H54 (cell line): ENCODE data around the gene RASGRP2.

Experiments
- DNase-seq: peaks from one replicate; pipeline ENCODE4 v3.0.0; 2011; ENCODE audit warnings: low spot score, mixed read lengths; ENCODE audit not compliant: insufficient read length
- FAIRE-seq: peaks from 3 replicates; lab custom pipeline; 2011; peaks lifted over from hg19 to GRCh38; lab: Jason Lieb, UNC
- POLR2A ChIP-seq: IDR thresholded peaks from 2 replicates; pipeline ENCODE4 v1.6.1; 2011; ENCODE audit warnings: low read depth, mild to moderate bottlenecking, low read length

Gene RASGRP2

GRCh38 chr11:64743591-64744543 lies at the start of gene RASGRP2:
Gene RASGRP2 (minus strand): TSS chr11:64744142. CDS start chr11:64742866, 1,276 bp downstream.
- FAIRE-seq (no peak), DNase-seq (peak; percentile 80)
- TF ChIP-seq POLR2A = no peak

GRCh38 chr11:64792482-64792881 lies 48.5 kb upstream of the RASGRP2 start:
- FAIRE-seq (no peak), DNase-seq (no peak)
- no peak for TF ChIP-seq POLR2A

- DNase-seq (no peak), FAIRE-seq (no peak)
- TF ChIP-seq POLR2A = no peak
Observed at GRCh38 chr11:64791781-64792291, 47.9 kb upstream of the RASGRP2 start.

GRCh38 chr11:64790205-64791095 lies 46.5 kb upstream of the RASGRP2 start:
- DNase-seq (no peak), FAIRE-seq (no peak)
- no peak for TF ChIP-seq POLR2A

DNA sequence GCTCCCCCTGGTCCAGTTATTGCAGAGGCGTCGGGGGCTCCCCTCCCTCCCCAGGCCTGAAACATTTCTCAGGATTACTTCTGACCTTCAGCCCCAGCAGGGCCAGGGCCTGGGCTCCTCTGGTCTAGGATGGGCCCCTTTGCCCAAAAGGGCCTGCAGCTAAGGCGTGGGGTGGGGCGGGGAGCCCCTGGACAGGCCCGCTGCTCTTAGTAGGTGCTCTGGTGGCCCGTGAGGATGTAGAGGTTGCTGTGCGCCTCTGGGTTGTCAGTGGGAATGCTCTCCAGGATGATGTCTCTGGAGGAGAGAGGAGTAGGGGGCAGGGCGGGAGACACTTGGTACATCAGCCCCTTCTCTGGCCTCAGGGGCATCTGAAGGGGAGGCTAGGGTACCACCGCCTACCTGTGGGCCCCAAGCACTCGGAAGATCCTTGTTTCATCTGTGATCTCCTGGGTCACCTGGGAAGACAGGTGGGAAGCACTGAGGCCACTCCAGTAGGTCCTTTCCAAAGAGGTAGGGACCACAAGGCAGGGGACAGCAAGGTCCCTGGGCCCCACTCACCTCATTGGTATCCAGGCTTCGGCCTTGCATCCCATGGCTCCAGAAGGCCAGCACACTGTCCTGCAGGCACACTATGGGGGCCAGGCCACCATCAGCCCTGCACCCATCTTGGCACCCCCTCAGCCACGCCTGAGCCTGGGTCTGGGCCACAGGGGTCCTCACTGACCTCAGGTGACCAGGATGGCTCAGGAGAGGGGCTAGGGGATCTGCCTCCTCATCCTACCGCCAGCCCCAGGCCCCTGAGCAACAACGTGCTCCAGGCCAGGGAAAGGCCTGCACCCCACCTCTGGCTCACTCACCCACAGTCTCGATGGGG lies 45.6 kb upstream of the RASGRP2 start:
- no peak for TF ChIP-seq POLR2A
- FAIRE-seq (no peak), DNase-seq (no peak)

DNA sequence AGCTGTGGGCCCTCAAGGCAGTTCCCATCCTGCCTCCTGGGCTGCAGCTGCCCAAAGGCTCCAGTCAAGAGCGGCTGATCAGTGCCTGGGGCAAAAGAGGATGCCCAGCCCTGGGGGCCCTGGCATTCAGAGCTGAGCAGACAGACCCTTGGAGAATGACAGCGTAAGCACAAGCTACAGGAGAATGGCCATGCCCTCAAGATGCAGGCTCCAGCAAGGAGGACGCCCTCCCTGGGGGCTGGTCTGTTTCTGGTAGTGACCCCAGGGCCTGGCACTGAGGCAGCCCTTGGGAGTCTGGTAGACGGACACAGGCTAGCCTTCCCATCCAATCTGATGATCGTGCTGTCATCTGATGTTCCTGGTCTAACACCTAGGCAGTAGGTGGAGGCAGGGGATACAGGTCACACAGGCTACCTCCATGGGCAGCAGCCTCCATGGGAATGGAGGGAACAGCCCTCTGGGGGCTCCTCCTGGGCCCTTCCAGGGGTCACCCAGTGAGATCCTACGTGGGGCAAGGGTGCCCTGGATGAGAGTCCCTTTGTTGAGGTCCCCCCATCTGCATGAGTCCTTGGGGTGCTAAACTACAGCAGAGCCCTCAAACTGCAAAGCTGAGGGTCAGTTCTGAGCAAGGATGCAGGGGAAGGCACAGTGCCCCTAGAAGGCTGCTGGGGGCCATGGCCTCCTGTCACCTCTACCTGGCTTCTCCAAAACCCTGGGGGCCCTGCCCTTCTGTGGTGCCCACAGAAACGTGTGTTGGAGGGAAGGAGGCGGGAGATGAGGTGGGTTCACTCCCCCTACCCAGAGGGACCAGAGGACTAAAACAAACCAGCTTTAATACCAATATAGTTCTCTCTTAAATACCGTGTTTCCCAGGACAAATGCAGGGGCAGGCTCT lies 44.6 kb upstream of the RASGRP2 start:
- DNase-seq (no peak), FAIRE-seq (no peak)
- no peak for TF ChIP-seq POLR2A

- FAIRE-seq (no peak), DNase-seq (peak; percentile 77)
- TF ChIP-seq POLR2A = no peak
Observed at GRCh38 chr11:64787526-64788320, 43.8 kb upstream of the RASGRP2 start.

DNA sequence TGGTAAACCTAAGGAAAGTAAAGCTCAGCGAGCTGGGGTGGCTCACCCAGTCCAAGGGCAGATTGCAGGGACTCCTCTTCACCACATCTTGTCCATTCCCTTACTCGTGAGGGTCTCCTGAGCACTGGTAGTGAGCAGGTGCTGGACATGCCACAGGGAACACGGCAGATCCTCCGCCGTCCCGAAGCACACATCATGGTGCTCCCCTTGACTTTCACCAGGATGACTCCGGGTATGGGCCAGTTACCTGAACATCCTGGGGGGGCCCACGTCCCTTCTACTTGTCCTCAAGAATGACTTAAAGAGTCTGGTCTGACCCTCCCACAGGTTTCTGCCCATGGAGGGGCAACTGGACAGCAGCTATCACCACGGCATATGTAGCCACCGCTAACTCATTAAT lies 42.4 kb upstream of the RASGRP2 start:
- FAIRE-seq (no peak), DNase-seq (no peak)
- no peak for TF ChIP-seq POLR2A

DNA sequence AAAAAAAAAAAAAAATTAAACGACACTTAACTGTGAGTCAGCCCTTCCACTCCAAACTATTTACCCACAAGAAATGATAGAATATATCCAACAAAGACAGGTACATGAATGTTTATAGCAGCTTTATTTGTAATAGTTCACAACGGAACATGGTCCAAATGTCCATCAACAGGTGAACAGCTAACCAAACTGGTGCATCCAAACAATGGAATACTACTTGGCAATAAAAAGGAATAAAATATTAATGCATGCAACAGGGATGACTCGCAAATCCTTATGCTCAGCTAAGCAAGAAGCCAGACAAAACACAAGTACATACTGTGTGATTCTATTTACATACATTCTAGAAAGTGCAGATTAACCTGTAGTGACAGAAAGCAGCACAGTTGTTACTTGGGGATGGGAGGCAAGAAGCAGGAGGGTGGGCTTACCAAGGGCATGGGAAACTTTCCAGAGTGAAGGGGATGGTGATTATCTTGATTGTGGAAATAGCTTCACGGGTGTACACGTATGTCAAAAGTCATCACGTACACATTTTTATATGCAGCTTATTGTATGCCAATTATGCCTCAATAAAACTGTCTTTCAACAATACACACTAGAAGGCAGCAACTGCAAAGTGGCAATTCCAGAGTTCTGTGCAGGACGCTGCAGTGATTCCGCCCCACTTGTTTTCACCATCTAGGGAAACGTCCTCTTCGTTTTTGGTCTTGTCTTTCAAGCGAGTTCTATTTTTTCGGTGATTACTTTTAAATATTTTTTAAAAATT lies 41.1 kb upstream of the RASGRP2 start:
- FAIRE-seq (no peak), DNase-seq (no peak)
- TF ChIP-seq POLR2A = no peak

- peak; percentile 82 for FAIRE-seq
- DNase-seq = peak; percentile 97
- TF ChIP-seq POLR2A = peak; percentile 89
Observed at GRCh38 chr11:64778473-64779298, 34.7 kb upstream of the RASGRP2 start, which contains the start of gene SF1. Gene SF1 (minus strand): TSS chr11:64778542. CDS start chr11:64778392, 150 bp downstream.

DNA sequence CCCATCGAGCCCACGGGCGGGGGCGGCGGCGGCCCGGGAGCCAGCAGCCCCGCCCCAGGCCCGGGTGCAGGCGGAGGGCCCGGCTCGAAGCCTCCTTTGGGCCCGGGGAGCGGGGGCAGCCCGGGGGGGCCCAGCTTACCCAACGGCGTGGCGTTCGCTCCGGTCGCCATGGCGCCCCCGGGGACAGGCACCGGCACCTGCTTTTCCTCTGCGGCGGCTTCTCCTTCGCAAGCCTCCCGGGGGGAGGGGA lies 34.2 kb upstream of the RASGRP2 start:
- no peak for DNase-seq
- FAIRE-seq = no peak
- TF ChIP-seq POLR2A = no peak
